LHCN-M2 (cell line): Measurements from ENCODE around the gene MAD2L1BP. TPM values are rescaled to one million over a fixed set of nuclear protein-coding genes. Genes with fewer than 3 reads are reported as not detected.
A peak's percentile ranks its signal among the peaks of the same experiment; 100 is the strongest.
"Not testable (repeated sequence)": the region's sequence is repeated elsewhere in the genome, so short reads cannot be mapped to it uniquely, and the experiment has no call there.

ENCODE experiments used
- DNase-seq: peaks from one replicate; pipeline ENCODE4 v3.0.0-alpha.2; 2012; ENCODE audit warnings: low read depth
- polyA plus RNA-seq: library from polyadenylated mRNA; unstranded; fragments of >200 nt; gene quantifications from one replicate; pipeline ENCODE4 v1.2.1, GENCODE V29; 2012; ENCODE audit warnings: missing spikeins
- total RNA-seq: library from RNA; depleted of rRNA; stranded (reverse); fragments of >200 nt; gene quantifications from 2 replicates; pipeline ENCODE4 v1.2.3, GENCODE V29; 2014; rRNA removed

The MAD2L1BP gene
- 28.3 and 34.4 TPM in 2 replicates for total RNA-seq
- polyA plus RNA-seq: 27.5 TPM

GRCh38 chr6:43635387-43636307 is at the start of gene MAD2L1BP:
TSS of gene MAD2L1BP (plus strand) at chr6:43635840. CDS start at chr6:43635876, 36 bp downstream.
- peak; percentile 71 for DNase-seq

DNA sequence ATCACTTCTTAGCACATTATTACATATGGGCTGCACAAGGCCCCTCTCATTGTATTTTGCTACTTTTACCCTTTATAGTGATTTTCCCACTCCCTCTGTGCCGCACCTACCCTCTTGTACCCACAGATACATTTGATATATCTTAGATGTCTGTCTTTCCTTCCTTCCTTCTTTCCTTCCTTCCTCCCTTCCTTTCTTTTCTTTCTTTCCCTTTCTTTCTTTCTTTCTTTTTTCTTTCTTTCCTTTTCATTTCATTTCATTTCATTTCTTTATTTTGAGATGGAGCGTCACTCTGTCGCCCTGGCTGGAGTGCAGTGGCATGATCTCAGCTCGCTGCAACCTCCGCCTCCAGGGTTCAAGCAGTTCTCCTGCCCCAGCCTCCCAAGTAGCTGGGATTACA is 47.4 kb upstream of the MAD2L1BP start:
- DNase-seq: no peak

- DNase-seq: not testable (repeated sequence)
Measured at GRCh38 chr6:43589564-43589963, 46.1 kb upstream of the MAD2L1BP start.

DNA sequence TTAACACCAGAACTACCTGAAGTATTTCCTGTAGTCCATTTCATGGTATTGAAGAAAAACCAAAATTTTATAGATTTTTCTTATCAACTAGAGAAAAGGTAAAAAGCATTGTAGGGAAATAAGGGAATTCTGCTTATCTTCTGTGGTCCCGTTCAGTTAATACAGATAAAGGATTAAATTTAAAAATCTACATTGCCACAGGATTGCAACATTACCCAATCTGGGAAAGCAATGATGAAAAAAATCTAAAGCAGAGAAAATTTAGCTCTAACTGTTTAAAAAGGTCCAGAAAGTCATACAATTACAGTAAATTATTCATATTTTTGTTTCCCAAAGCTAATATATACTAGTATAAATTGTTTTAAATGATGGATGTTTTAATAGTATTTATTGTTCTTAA is 41.7 kb upstream of the MAD2L1BP start:
- no peak for DNase-seq

DNA sequence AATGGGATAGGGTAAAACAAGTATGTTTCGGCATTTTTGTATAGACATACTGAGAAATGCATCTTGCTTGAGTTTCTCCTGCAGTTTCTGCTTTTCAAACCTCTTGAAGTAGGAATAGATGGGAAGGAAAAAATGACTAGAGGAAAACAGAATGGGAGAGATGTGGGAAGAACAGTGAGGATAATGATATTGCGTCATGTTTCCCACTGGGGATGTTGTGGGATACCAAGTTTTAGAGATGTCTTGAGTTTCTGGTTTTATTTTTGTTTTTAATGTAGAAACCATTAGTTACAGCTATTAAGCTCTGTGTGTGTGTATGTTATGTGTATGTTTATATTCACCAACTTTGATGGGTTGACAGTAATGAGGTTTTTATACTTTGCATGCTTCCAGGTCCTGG is 35.0 kb upstream of the MAD2L1BP start:
- DNase-seq: no peak

GRCh38 chr6:43604174-43604573 is 31.5 kb upstream of the MAD2L1BP start:
- peak; percentile 78 for DNase-seq

DNA sequence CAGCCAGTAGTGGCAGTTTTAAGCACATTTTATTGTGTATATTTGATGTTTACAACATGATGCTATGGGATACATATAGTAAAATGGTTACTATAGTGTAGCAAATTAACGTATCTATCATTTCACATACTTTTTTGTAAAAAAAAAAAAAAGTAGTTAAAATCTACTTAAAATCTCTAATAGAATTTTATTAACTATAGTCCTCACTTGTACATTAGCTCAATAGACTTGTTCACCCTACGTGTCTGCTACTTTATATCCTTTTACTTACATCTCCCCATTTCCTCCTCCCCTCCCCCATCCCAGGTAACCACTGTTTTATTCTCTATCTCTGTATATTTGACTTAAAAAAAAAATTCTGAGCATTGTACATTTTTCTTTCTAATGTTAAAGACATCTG is 29.6 kb upstream of the MAD2L1BP start:
- no peak for DNase-seq

GRCh38 chr6:43608310-43608763 is 27.3 kb upstream of the MAD2L1BP start:
- peak; percentile 76 for DNase-seq

GRCh38 chr6:43608807-43609206 is 26.8 kb upstream of the MAD2L1BP start:
- DNase-seq: no peak

DNA sequence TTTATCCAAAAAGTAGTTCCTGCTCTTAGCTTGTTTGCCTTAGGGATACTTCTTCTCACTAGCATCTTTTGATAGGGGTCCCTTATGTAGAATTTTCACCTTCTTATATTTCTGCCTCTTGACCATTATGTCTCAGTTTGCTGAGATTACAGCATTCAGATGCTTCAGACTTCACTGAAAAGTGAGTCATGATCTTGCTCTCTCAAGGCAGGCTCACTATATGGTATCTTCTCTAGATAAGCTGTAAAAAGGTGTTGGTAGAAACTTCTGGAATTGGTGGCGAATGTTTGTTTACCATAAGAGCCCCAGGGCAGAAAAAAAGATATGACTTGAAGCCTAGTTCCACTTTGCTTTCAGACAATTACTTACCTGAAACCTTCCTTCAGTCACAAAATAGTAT is 26.2 kb upstream of the MAD2L1BP start:
- no peak for DNase-seq

DNA sequence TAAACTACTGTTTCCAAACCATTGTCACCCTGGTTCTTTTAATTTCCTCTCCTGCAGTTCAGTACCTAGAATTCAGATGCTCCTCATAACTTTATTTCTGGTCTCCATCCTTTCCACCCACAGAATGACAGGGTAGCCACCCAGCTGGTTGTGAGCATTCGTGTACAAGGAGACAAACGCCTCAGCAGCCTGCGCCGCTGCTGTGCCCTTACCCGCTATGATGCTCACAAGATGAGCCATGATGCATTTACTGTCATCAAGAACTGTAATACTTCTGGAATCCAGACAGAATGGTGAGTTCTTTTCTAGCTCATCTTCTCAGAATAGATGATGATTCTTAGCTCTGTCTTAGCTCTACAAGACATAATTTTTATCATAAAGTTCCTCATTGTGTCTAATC is 25.2 kb upstream of the MAD2L1BP start:
- no peak for DNase-seq

- no peak for DNase-seq
Measured at GRCh38 chr6:43613721-43614395, 21.8 kb upstream of the MAD2L1BP start.

DNA sequence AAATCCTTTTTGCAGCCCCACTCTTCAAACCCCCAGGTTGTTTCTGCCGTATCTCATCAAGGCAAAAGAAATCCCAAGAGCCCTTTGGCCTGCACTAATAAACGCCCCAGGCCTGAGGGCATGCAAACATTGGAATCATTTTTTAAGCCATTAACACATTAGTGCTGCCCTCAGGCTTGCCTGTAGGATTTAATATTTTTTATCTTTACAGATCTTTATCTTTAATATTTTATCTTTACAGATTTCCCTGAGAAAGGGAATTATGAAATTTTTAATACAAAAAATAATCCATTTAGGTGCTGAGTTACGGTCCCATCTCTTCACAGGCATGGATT is 21.3 kb upstream of the MAD2L1BP start:
- no peak for DNase-seq

GRCh38 chr6:43616725-43617472 is 18.7 kb upstream of the MAD2L1BP start:
- DNase-seq: peak; percentile 13

GRCh38 chr6:43621078-43621835 is 14.4 kb upstream of the MAD2L1BP start:
- no peak for DNase-seq

- DNase-seq: no peak
Measured at GRCh38 chr6:43621836-43622180, 13.8 kb upstream of the MAD2L1BP start.

DNA sequence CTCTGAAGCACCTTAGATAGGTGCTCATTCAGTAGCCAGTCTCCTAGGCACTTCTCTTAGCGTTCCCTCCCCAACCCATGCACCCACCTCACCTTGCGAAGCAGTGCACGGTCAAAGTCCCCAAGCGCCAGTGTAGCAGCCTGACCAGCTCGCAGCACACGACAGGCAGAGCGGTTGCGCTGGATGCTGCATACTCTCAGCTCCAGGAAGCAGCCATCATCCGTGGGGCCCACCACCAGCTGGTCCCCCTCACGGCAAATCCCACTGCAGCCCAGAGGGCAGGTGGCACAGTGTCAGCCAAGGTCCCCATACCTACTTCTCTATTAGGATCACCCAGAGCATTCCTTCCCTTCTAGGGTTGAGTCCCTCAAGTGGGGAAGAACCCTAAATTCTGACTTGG is 13.1 kb upstream of the MAD2L1BP start:
- DNase-seq: no peak

- DNase-seq: no peak
Measured at GRCh38 chr6:43623880-43624785, 11.5 kb upstream of the MAD2L1BP start.

DNA sequence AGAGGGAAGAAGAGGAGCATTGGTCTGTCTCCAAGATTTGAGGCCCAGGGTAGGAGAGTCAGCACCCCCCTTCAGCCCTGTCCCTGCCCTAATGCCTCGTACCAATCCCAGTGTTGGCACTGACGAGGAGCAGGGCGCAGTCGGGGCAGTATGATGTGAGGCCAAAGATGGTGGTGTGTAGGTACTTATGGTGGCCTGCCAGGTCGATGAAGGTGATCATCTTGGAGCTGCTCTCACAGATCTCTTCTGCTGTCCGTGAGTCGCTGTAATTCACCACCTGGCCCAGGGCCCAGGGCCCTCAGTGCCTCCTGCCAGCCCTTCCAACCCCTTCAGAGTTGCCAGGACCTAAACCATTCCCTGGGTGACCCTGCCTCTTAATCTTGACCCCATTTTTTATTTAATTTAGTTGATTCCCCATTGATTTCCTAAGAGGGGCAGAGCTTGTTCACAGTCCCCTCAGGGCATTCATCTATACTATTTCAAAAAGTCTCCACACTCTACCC is 10.8 kb upstream of the MAD2L1BP start:
- no peak for DNase-seq

DNA sequence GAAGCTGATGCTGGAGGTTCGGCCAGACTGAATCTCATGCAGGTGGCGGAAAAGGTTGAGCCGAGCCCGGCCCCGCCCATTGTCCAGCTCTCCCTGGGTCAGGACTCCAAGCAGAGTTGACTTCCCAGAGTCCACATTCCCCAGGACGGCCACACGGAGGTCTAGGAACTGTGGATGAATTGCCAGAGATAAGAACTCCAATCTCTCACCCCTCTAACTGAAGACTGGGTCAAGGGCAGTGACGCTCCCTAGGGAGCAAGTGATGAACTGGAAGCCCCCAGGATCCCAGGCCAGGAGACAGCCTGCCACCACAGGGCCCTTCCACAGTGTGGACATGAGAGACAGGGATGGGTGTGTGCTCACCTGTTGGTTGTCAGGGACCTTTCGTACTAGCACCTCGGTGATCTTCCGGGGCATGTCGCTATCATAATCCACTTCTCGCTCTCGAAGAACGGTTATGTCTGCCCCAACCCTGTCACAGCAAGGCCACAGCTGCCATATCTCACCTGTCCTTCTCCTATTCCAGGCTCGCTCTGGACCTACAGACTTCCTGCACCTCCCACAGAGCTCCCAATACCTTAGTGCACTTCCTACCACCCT is 10.1 kb upstream of the MAD2L1BP start:
- DNase-seq: no peak
